Activated CD4-positive, alpha-beta T cell treated with anti-CD3 and anti-CD28 coated beads, Interleukin-2, amount 10 ng/mL, durations not matched to agents 24 days and 14 days (primary cell): ENCODE data around the gene FAM13B. TPM values are rescaled to one million over a fixed set of nuclear protein-coding genes. Genes with fewer than 3 reads are reported as not detected.
A peak's percentile ranks its signal among the peaks of the same experiment; 100 is the strongest.
"Not testable (repeated sequence)": the region's sequence is repeated elsewhere in the genome, so short reads cannot be mapped to it uniquely, and the experiment has no call there.

Experiments used
- DNase-seq: peaks from one replicate; pipeline ENCODE4 v3.0.0; 2022
- H3K27ac Mint-ChIP-seq: one replicate; pipeline ENCODE4 v1.8.0; 2022; ENCODE audit warnings: mild to moderate bottlenecking, mixed read lengths
- H3K27me3 Mint-ChIP-seq: one replicate; pipeline ENCODE4 v1.8.0; 2022; ENCODE audit warnings: mixed read lengths
- H3K36me3 Mint-ChIP-seq: one replicate; pipeline ENCODE4 v1.8.0; 2022; ENCODE audit warnings: low read depth, mild to moderate bottlenecking, mixed read lengths
- H3K4me1 Mint-ChIP-seq: one replicate; pipeline ENCODE4 v1.8.0; 2021; ENCODE audit warnings: mixed read lengths
- H3K4me3 Mint-ChIP-seq: one replicate; pipeline ENCODE4 v1.8.0; 2022; ENCODE audit warnings: mild to moderate bottlenecking, moderate library complexity, mixed read lengths
- H3K9me3 Mint-ChIP-seq: one replicate; pipeline ENCODE4 v1.8.0; 2021; ENCODE audit warnings: mixed read lengths
- intact Hi-C: fragments of 100-400 bp; cut with micrococcal nuclease; formaldehyde crosslinking; loops from one replicate; pipeline ENCODE4 v1.15.1; 2023
- total RNA-seq: library from RNA; stranded (reverse); gene quantifications from 2 replicates; pipeline ENCODE4 v1.2.3, GENCODE V29; 2022

Gene FAM13B
- 15.1 and 15.6 TPM in 2 replicates for total RNA-seq

DNA sequence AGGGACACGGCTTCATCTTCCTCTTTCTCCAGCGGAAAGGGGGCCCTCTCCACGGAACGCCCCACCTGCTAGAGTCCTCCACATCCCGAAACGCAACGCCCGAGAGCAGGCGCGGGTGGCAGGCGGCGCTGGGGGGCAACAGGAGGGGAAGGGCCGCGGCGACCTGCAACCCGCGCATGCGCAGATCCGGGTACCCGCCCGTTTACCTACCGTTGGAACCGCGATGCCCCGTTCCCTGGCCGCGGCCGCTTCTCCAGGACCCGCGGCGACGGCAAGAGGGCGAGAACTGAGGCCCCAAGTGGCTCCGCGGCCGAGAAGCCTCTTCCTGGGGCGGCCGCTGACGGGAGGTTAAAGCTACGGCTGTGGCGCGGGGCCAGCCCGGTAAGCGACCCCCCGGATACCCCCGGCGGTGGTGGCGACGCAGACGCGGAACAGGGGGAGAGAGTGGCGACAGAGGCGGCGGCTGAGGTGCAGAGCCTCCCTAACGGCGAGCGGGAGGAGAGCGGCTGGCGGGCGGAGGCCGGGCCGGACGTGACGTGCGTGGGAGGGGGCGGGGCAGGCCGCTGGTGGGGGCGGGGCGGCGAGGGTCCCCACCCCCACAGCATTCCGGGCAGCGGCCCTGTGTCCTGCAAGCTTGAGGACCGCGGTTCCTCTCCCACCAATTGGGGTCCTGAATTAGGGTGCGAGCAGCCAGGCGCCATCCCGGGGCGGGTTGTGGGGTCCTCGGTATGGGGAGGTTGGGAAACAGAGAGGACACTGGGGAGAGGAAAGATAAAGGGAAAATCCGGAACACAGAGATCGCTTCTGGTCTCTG is at the start of gene FAM13B:
FAM13B (minus strand) TSS at position 508 of the 814 bp plus-strand sequence. CDS start 13,968 bp downstream, outside the sequence.
- Mint-ChIP-seq H3K4me1 (peaks cover 40% of the 10 kb centered on the region), H3K36me3 (peaks cover 5% of the 10 kb centered on the region), H3K4me3 (peak within 1 kb of the TSS; percentile 90), H3K27ac (peak within 1 kb of the TSS; percentile 96), H3K9me3 (no peaks in the 10 kb centered on the region), H3K27me3 (no peaks in the 10 kb centered on the region)
- peak; percentile 93 for DNase-seq
- intact Hi-C loops, result loop anchor here (1.0 to 10.0 kb wide), 5 partner anchors 35 to 302 kb away; partner anchors contain the start of genes BRD8, CDC25C, FAM53C and HNRNPA0

DNA sequence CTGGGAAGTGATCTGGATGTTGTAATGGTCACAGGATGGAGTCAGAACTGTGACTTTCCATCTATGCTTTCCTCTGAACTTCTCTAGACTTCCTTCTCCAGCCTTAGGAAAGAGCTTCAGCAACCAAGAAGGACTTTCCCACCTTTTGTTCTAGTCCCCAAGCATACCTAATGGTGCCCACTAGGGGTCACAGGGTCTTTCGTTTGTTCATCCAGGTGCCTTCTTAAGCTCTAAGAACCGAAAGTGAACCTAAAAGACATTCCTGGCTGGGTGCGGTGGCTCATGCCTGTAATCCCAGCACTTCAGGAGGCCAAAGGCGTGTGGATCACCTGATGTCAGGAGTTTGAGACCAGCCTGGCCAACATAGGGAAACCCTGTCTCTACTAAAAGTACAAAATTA is 49.2 kb upstream of the FAM13B start:
- DNase-seq, result no peak
- Mint-ChIP-seq H3K36me3 (no peaks in the 10 kb centered on the region), H3K27ac (no peak overlapping the region), H3K27me3 (no peaks in the 10 kb centered on the region), H3K9me3 (no peaks in the 10 kb centered on the region), H3K4me3 (no peak overlapping the region), H3K4me1 (peaks cover 8% of the 10 kb centered on the region)
- intact Hi-C loops, result no loop called here

DNA sequence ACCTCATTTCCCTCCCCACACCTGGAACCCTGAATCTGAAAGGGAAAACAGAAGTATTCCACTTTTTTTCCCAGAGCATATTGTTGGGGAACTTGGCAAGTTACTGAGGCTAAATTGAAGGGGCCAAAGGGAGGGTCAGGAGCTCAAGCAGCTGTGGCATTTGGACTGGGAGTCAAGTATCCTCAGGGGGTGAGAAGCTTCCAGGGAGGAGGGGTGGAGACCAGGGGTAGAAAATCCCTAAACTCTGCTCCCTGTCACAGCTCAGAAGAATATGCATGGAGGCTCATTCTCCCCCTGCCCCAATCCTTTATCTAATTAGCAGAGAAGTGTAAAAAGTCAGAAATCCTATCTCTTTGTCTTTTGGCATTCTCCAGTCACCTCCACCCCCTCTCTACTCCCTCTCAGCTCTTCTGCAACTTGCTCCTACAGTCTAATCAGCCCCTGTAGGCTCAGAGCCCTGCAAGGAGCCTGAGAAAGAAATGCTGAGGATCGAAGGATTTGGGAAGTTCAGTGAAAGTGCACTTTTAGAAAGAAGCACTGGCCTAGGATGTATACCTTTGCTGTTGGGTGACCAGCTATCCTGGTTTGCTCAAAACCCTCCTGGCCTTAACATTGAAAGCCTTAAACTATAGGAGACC is 45.2 kb upstream of the FAM13B start:
- Mint-ChIP-seq H3K27me3 (peaks cover 5% of the 10 kb centered on the region), H3K9me3 (no peaks in the 10 kb centered on the region), H3K4me3 (no peak overlapping the region), H3K4me1 (peaks cover 8% of the 10 kb centered on the region), H3K27ac (no peak overlapping the region), H3K36me3 (no peaks in the 10 kb centered on the region)
- intact Hi-C loops, result no loop called here
- no peak for DNase-seq

DNA sequence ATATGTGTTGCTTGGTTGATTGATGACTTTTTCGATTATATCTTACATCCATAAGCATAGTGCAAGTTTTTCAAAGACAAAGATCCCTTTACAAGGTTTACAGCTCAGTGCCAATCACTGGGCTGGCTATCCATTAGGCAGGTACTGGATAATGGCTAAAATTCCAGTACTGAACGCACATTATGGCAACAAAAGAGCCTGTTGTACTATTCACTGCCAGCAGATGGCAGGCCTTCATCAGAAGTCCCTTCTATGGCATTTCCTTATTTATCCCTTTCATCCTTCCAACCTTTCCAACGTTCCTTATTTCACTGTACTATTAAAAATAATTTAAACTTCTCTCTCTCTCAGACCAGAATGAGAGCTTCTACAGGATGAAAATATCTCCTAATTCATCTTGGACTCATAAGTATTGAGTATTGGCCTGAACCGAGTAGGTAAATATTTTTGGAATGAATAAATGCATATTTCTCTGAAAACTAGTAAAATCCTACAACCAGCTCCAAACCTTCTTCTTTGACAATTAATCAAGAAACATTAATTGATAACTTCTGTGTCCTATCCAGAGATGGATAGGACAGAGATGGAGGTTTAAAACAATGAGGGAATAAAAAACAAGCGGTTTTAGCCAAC is 44.3 kb upstream of the FAM13B start:
- Mint-ChIP-seq H3K27me3 (peaks cover 5% of the 10 kb centered on the region), H3K4me1 (peaks cover 8% of the 10 kb centered on the region), H3K9me3 (no peaks in the 10 kb centered on the region), H3K27ac (no peak overlapping the region), H3K4me3 (no peak overlapping the region), H3K36me3 (no peaks in the 10 kb centered on the region)
- DNase-seq, result peak; percentile 84
- intact Hi-C loops, result loop anchor here (1.0 kb wide), 1 partner anchor 56 kb away; no protein-coding TSS in a partner anchor

DNA sequence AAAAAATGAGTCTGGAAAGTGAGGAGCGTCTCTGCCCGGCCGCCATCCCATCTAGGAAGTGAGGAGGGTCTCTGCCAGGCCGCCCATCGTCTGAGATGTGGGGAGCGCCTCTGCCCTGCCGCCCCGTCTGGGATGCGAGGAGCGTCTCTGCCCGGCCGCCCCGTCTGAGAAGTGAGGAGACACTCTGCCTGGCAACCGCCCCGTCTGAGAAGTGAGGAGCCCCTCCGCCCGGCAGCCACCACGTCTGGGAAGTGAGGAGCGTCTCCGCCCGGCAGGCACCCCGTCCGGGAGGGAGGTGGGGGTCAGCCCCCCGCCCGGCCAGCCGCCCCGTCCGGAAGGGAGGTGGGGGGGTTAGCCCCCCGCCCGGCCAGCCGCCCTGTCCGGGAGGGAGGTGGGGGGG is 37.1 kb upstream of the FAM13B start:
- H3K4me3 Mint-ChIP-seq, DNase-seq, intact Hi-C loops, H3K27me3 Mint-ChIP-seq, H3K36me3 Mint-ChIP-seq, H3K9me3 Mint-ChIP-seq, H3K4me1 Mint-ChIP-seq: not testable (repeated sequence)
- peak overlapping the region; percentile 45 for H3K27ac Mint-ChIP-seq

DNA sequence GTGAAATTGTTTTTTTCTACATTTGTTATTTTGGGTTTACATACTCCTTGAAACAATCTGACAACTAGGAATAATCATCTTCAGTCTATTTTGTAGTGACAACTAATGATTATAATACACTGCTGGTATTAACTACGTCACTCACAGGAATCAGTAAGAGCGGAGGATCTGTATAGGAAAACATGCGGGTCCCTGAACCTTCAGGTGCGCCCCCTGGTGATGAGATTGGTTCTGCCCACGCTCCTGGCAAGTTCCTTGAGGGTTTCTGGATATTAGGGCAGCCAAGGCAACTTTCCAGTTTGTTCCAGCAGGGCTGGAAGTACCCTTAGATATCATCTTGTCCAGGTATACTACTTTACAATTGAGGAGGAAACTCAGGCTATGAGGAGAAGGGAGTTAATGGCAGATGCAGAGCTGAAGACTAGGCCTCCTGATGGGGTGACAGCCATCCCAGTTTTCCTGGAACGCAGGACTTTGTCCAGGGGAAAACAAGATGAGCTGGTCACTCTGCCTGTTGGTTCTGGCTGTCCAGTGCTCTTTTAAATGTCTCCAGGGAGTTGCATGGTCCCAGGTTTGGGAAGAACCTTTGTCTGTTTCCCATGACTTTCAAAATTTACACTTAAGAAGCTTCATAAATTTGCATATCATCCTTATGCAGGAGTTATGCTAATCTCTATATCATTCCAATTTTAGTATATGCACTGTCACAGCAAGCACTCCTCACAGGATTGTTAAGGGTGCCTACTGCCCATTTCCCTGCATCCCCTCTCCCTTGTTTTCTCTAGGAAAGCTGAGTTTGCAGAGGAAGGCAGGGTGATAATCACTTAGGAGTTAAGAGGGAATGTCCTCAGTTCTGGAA is 36.1 kb upstream of the FAM13B start:
- Mint-ChIP-seq H3K27ac (no peak overlapping the region), H3K27me3 (no peaks in the 10 kb centered on the region), H3K36me3 (no peaks in the 10 kb centered on the region), H3K9me3 (no peaks in the 10 kb centered on the region), H3K4me3 (no peak overlapping the region), H3K4me1 (peaks cover 6% of the 10 kb centered on the region)
- DNase-seq, result peak; percentile 90
- intact Hi-C loops, result loop anchor here (1.0 kb wide), 3 partner anchors 33 to 440 kb away; no protein-coding TSS in a partner anchor

DNA sequence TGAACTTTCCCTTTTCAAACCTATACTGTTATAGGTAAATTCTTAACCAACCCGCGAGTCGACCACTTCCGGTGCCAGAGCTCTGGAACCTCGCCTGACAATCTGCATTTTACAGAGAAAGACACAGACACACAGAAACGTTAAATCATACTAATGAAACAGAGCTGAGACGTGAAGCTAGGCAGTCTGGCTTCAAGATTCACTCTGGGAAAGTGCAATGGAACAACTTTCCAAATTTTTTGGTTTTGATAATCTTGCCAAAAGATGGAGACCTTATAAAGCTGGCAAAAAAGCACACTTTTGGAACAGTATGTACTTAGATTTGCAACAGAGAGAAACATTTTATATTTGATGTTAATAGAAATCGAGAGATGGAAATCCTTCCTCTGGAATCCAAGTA is 35.1 kb upstream of the FAM13B start:
- no peak for DNase-seq
- no peaks in the 10 kb centered on the region for H3K9me3 Mint-ChIP-seq
- H3K4me1 Mint-ChIP-seq, result peaks cover 6% of the 10 kb centered on the region
- H3K36me3 Mint-ChIP-seq, result no peaks in the 10 kb centered on the region
- no peaks in the 10 kb centered on the region for H3K27me3 Mint-ChIP-seq
- H3K4me3 Mint-ChIP-seq, result no peak overlapping the region
- no peak overlapping the region for H3K27ac Mint-ChIP-seq
- intact Hi-C loops, result loop anchor here (1.0 kb wide), 3 partner anchors 32 to 439 kb away; no protein-coding TSS in a partner anchor

DNA sequence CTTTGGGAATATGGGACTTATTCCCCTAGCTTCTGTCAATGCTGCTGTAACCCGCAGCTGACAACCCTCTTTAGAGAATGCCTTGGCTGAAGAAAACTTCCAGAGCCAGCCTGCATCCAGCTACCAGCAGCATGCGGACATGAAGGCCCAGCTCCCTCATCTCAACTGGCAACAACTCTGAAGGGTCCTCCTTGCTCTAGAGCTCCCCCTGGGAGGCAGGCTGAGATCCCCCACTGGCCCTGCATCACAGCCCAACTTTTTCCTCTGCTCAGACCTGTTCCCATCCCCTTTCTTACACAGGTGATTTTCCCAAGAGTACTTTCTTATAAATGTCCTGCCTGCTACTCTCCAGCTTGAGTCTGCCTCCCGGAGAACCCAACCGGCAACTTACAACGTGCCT is 32.2 kb upstream of the FAM13B start:
- Mint-ChIP-seq H3K27ac (no peak overlapping the region), H3K27me3 (no peaks in the 10 kb centered on the region), H3K4me1 (peaks cover 2% of the 10 kb centered on the region), H3K4me3 (no peak overlapping the region), H3K36me3 (no peaks in the 10 kb centered on the region), H3K9me3 (no peaks in the 10 kb centered on the region)
- intact Hi-C loops, result no loop called here
- peak; percentile 62 for DNase-seq

DNA sequence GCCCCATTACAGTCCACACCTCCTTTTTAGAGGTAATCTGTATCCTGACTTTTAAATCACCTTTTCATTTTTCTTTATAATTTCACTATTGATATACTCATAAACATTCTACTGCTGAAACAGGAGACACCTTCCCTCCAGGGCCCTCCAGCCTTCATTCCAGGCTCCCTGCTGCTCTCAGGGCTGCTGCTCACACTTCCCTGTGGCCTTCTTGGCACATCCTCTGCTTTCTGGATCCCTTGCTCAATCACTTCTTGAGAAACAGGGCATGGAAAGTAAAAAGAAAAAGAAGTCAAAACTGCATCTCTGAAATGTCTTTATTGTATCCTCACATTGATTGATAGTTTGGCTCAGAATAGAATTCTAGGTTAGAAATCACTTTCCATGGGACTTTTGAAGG is 31.6 kb upstream of the FAM13B start:
- intact Hi-C loops, result no loop called here
- no peak for DNase-seq
- no peak overlapping the region for H3K27ac Mint-ChIP-seq
- no peaks in the 10 kb centered on the region for H3K27me3 Mint-ChIP-seq
- H3K36me3 Mint-ChIP-seq, result no peaks in the 10 kb centered on the region
- H3K9me3 Mint-ChIP-seq, result no peaks in the 10 kb centered on the region
- peaks cover 2% of the 10 kb centered on the region for H3K4me1 Mint-ChIP-seq
- H3K4me3 Mint-ChIP-seq, result no peak overlapping the region

DNA sequence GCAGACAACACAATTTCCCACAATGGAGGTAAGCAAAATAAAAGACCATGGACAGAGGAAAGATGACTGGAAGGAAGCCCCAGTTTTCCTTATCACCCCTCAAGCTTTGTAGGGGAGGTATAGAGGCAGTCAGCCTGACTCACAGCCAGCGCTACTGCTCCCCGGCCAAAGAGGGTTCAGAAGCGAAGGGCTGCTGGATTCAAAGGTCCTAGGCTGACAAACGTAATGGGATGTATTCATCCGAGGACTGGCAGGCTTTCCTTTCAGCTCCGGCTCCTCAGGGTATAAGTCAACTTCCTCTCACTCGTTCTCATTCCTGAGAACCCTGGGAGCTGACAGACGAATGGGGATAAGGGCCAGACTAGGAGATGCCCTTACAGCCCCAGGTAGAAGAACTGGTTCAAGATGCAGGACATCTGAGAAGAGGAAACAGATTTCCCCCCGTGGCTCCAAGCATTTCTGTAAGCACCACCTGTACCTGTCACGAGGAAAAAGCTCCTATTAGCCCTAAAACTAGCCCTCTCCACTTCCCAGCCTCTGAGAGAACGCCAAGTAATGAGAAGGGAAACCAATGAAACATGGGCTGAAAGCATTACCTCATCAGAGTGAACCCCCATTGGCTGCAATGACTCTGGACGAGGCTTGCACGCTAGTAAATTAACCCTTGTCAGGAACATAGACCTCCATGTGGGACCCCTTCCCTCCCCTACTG is 22.1 kb upstream of the FAM13B start:
- DNase-seq, result no peak
- no peaks in the 10 kb centered on the region for H3K36me3 Mint-ChIP-seq

DNA sequence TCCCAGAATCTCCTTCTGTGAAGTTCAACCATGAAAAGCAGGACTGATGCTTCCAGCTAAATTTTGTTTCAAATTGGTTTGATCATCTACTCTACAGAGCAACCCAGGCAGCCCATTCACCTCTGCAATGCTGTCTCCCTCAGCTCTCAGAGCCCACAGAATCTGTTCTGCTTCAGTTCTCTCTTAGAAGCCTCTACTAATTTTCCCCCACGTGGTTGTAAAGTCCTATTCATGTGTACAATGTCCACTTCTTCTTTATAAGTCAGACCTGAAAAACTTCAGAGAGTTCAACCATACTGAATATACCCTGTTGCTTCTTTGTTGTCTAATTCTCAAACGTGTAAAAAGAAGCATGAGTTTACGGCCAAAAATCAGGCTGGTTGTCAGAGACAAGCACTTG is 21.3 kb upstream of the FAM13B start:
- Mint-ChIP-seq H3K4me3 (no peak overlapping the region), H3K9me3 (no peaks in the 10 kb centered on the region), H3K27me3 (peaks cover 4% of the 10 kb centered on the region), H3K27ac (no peak overlapping the region), H3K4me1 (peaks cover 5% of the 10 kb centered on the region), H3K36me3 (no peaks in the 10 kb centered on the region)
- no peak for DNase-seq
- intact Hi-C loops, result no loop called here

More for the DNA sequence above, 22.1 kb upstream of the FAM13B start:
- intact Hi-C loops, result no loop called here
- Mint-ChIP-seq H3K4me3 (no peak overlapping the region), H3K4me1 (peaks cover 5% of the 10 kb centered on the region), H3K27me3 (peaks cover 4% of the 10 kb centered on the region), H3K9me3 (no peaks in the 10 kb centered on the region), H3K27ac (no peak overlapping the region)

DNA sequence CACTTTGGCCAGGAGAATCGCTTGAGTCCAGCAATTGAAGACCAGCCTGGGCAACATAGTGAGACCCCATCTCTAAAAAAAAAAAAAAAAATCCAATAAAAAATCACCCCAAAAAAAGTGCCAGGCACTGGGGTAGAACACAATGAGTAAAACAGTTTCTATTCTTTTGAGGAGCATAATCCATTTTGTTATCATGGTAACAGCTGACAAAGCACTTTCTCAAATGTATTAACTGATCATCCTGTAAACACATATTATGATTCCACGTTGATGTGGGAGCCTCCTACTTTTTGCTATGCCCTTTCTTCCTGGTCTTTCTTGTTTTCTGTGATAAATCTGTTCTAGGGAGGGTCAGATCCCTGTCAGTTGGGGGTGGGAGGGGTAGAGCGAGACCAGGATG is 20.7 kb upstream of the FAM13B start:
- Mint-ChIP-seq H3K36me3 (no peaks in the 10 kb centered on the region), H3K27me3 (peaks cover 4% of the 10 kb centered on the region), H3K4me3 (peak overlapping the region; percentile 11), H3K4me1 (peaks cover 5% of the 10 kb centered on the region), H3K9me3 (no peaks in the 10 kb centered on the region), H3K27ac (no peak overlapping the region)
- intact Hi-C loops, result no loop called here
- no peak for DNase-seq

DNA sequence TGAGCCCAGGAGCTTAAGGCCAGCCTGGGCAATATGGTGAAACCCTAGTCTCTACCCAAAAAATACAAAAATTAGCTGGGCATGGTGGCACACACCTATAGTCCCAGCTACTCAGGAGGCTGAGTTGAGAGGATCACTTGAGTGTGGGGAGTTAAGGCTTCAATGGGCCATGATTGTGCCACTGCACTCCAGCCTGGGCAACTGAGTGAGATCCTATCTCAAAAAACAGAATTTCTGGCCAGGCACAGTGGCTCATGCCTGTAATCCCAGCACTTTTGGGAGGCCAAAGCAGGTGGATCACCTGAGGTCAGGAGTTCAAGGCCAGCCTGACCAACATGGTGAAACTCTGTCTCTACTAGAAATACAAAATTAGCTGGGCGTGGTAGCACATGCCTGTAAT is 19.8 kb upstream of the FAM13B start:
- DNase-seq, H3K27ac Mint-ChIP-seq, H3K36me3 Mint-ChIP-seq, intact Hi-C loops, H3K27me3 Mint-ChIP-seq, H3K4me1 Mint-ChIP-seq, H3K9me3 Mint-ChIP-seq, H3K4me3 Mint-ChIP-seq: not testable (repeated sequence)
